H54 (cell line): Measurements from ENCODE around the gene VPS45.
A peak's percentile ranks its signal among the peaks of the same experiment; 100 is the strongest.
"Not testable (repeated sequence)": the region's sequence is repeated elsewhere in the genome, so short reads cannot be mapped to it uniquely, and the experiment has no call there.

Source experiments
- DNase-seq: peaks from one replicate; pipeline ENCODE4 v3.0.0; 2011; ENCODE audit warnings: low spot score, mixed read lengths; ENCODE audit not compliant: insufficient read length
- FAIRE-seq: peaks from 3 replicates; lab custom pipeline; 2011; peaks lifted over from hg19 to GRCh38; lab: Jason Lieb, UNC
- POLR2A ChIP-seq: IDR thresholded peaks from 2 replicates; pipeline ENCODE4 v1.6.1; 2011; ENCODE audit warnings: low read depth, mild to moderate bottlenecking, low read length

Gene VPS45

GRCh38 chr1:150164224-150164623 lies 96.6 kb downstream of the VPS45 start:
- no peak for FAIRE-seq

GRCh38 chr1:150164779-150165178 lies 97.2 kb downstream of the VPS45 start:
- no peak for FAIRE-seq
- DNase-seq = no peak
- no peak for TF ChIP-seq POLR2A

More at GRCh38 chr1:150164224-150164623, 96.6 kb downstream of the VPS45 start:
- DNase-seq = no peak
- no peak for TF ChIP-seq POLR2A

- no peak for FAIRE-seq
- TF ChIP-seq POLR2A = no peak
- DNase-seq = no peak
Observed at GRCh38 chr1:150165622-150166612, 98.3 kb downstream of the VPS45 start.

- no peak for TF ChIP-seq POLR2A
- DNase-seq (peak; percentile 49), FAIRE-seq (no peak)
Observed at GRCh38 chr1:150168960-150169601, 101.5 kb downstream of the VPS45 start.

- DNase-seq (no peak), FAIRE-seq (no peak)
- no peak for TF ChIP-seq POLR2A
Observed at GRCh38 chr1:150171801-150172200, 104.2 kb downstream of the VPS45 start.

GRCh38 chr1:150173141-150173585 lies 105.6 kb downstream of the VPS45 start:
- DNase-seq = no peak
- TF ChIP-seq POLR2A = no peak
- FAIRE-seq = no peak

- TF ChIP-seq POLR2A = no peak
- DNase-seq (no peak), FAIRE-seq (no peak)
Observed at GRCh38 chr1:150176593-150176992, 109.0 kb downstream of the VPS45 start.

- no peak for DNase-seq
- FAIRE-seq = no peak
- no peak for TF ChIP-seq POLR2A
Observed at GRCh38 chr1:150178548-150178947, 111.0 kb downstream of the VPS45 start.

- DNase-seq (no peak), FAIRE-seq (no peak)
- no peak for TF ChIP-seq POLR2A
Observed at GRCh38 chr1:150179867-150180266, 112.3 kb downstream of the VPS45 start.

- DNase-seq = no peak
- no peak for TF ChIP-seq POLR2A
- FAIRE-seq = no peak
Observed at GRCh38 chr1:150180474-150180873, 112.9 kb downstream of the VPS45 start.

GRCh38 chr1:150182247-150182646 lies 114.7 kb downstream of the VPS45 start:
- FAIRE-seq (no peak), DNase-seq (no peak)
- TF ChIP-seq POLR2A = no peak

GRCh38 chr1:150183061-150183460 lies 115.5 kb downstream of the VPS45 start:
- FAIRE-seq = no peak
- no peak for TF ChIP-seq POLR2A
- DNase-seq = no peak

GRCh38 chr1:150185481-150185880 lies 117.9 kb downstream of the VPS45 start:
- no peak for FAIRE-seq
- TF ChIP-seq POLR2A = no peak
- DNase-seq = no peak

- not testable (repeated sequence) for FAIRE-seq, DNase-seq
Observed at GRCh38 chr1:150186438-150186788, 118.8 kb downstream of the VPS45 start.

GRCh38 chr1:150186789-150187559 lies 119.4 kb downstream of the VPS45 start:
- no peak for FAIRE-seq
- no peak for DNase-seq
- no peak for TF ChIP-seq POLR2A
